Fibroblast of lung (primary cell): ENCODE results near the gene GRIN1. TPM values are rescaled to one million over a fixed set of nuclear protein-coding genes. Genes with fewer than 3 reads are reported as not detected.
A peak's percentile ranks its signal among the peaks of the same experiment; 100 is the strongest.

Experiments
- DNase-seq, 2 donors: peaks; one replicate each; pipeline versions ENCODE4 v3.0.0 to v3.0.0-alpha.2; 2010; ENCODE audit warnings: low read depth in 2 of 2
- H2AFZ ChIP-seq: 2 replicates; pipeline ENCODE4 v1.5.1; 2012; ENCODE audit warnings: low read length, control low read depth, inconsistent platforms
- H3K27ac ChIP-seq: 2 replicates; pipeline ENCODE4 v1.5.1; 2011; ENCODE audit warnings: low read length, control low read depth; ENCODE audit not compliant: insufficient read depth
- H3K27me3 ChIP-seq: 2 replicates; pipeline ENCODE4 v1.5.1; 2011; ENCODE audit warnings: mild to moderate bottlenecking, low read length; ENCODE audit not compliant: control insufficient read depth, insufficient read depth
- H3K36me3 ChIP-seq: 2 replicates; pipeline ENCODE4 v1.5.1; 2011; ENCODE audit warnings: low read length; ENCODE audit not compliant: control insufficient read depth, insufficient read depth
- H3K4me1 ChIP-seq: 2 replicates; pipeline ENCODE4 v1.5.1; 2011; ENCODE audit warnings: low read length; ENCODE audit not compliant: control insufficient read depth, insufficient read depth; ENCODE audit errors: extremely low read depth
- H3K4me2 ChIP-seq: 2 replicates; pipeline ENCODE4 v1.5.1; 2011; ENCODE audit warnings: low read length, control low read depth; ENCODE audit not compliant: insufficient read depth; ENCODE audit errors: extremely low read depth
- H3K4me3 ChIP-seq, 4 experiments: fragments of 200-600 bp in 1 of 4; sonication (generic) in 1 of 4; replicated peaks in 1 of 4; 2 replicates each; pipeline ENCODE4 v1.5.1; 2011 to 2016; ENCODE audit warnings: low read length in 4 of 4, low read depth in 3 of 4, mild to moderate bottlenecking in 3 of 4, control low read depth in 2 of 4, inconsistent platforms in 1 of 4, mixed read lengths in 1 of 4; ENCODE audit not compliant: insufficient read depth in 1 of 4; ENCODE audit errors: control extremely low read depth in 1 of 4
- H3K79me2 ChIP-seq: 2 replicates; pipeline ENCODE4 v1.5.1; 2012; ENCODE audit warnings: mild to moderate bottlenecking, low read length, inconsistent platforms; ENCODE audit not compliant: control insufficient read depth, insufficient read depth
- H3K9ac ChIP-seq: 2 replicates; pipeline ENCODE4 v1.5.1; 2011; ENCODE audit warnings: mild to moderate bottlenecking, low read length, control low read depth; ENCODE audit not compliant: insufficient read depth
- H3K9me3 ChIP-seq: 2 replicates; pipeline ENCODE4 v1.5.1; 2012; ENCODE audit warnings: low read depth, low read length; ENCODE audit not compliant: control insufficient read depth, insufficient read depth
- H4K20me1 ChIP-seq: 2 replicates; pipeline ENCODE4 v1.5.1; 2011; ENCODE audit warnings: low read length; ENCODE audit not compliant: control insufficient read depth, insufficient read depth; ENCODE audit errors: extremely low read depth
- CTCF ChIP-seq, 2 donors: IDR thresholded peaks in 1 of 2; conservative IDR thresholded peaks in 1 of 2; 1 replicate in 1 of 2; 2 replicates in 1 of 2; pipeline ENCODE4 v1.5.1; 2011 to 2012; ENCODE audit warnings: low read length in 2 of 2, control low read depth in 1 of 2, inconsistent platforms in 1 of 2, low read depth in 1 of 2, mild to moderate bottlenecking in 1 of 2
- EZH2 ChIP-seq: IDR thresholded peaks from 2 replicates; pipeline ENCODE4 v1.5.1; 2012; ENCODE audit warnings: low read length, control low read depth, mild to moderate bottlenecking; ENCODE audit errors: missing control alignments
- polyA plus RNA-seq, 2 donors: library from polyadenylated mRNA; depleted of rRNA in 1 of 2; stranded (reverse) in 1 of 2; unstranded in 1 of 2; fragments of >200 nt; gene quantifications; 2 replicates each; pipeline ENCODE4 v1.2.1, GENCODE V29; 2011 to 2012; ENCODE audit warnings: missing spikeins in 1 of 2
- total RNA-seq: library from RNA; depleted of rRNA; stranded (reverse); fragments of >200 nt; gene quantifications from 2 replicates; pipeline ENCODE4 v1.2.1, GENCODE V29; 2014

Gene GRIN1
- total and polyA plus RNA-seq, 2 donors (not counting 1 experiment from before 2014, with no cell fraction given) = under 0.01 to 0.08 TPM

DNA sequence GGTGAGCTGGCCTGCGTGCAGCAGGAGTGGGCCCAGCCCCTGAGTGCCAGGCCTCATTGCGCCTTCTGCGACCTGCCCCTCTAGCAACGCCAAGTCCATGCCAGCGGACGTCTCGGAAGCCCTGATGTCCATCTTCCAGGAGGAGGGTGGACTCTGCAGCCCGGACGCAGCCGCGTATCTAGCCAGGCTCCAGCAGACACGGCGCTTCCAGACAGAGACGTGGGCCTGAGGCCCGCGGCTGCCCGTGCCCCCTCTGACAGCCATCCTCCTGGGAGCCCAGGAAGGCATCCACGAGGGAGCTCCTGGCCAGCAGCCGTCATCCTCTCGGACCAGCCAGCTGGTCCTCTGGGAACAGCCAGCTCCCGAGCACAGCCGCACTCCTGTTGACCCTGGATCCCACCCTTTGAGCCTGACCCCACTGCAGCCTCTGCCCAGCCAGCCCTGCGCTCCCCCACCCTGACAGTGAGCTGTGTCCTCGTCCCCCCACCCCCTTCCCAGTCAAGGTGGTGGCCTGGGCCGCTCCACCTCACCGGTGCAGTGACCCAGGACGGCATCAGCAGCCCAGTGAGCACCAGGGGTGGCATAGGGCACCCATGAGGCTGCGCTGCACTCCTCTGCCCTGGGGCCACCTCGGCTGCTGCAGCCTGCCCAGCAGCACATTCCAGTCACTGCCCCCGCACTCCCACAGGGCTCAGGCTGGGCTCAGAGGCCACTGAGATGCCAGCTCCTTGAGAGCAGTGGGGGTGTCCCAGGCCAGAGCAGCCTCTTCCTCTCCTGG lies 77.4 kb downstream of the GRIN1 start:
- H3K79me2 ChIP-seq = no peaks in the 10 kb centered on the region
- H3K9ac ChIP-seq = no peak overlapping the region
- H3K27ac ChIP-seq = no peak overlapping the region
- peaks cover 5% of the 10 kb centered on the region for H3K4me1 ChIP-seq
- peaks cover 19% of the 10 kb centered on the region for H3K36me3 ChIP-seq
- TF ChIP-seq CTCF (conservative IDR thresholded peaks at IDR 0.05 in 1 of 2, IDR thresholded peaks at IDR 0.05 in 1 of 2; ENCODE audit: low read depth in 1 of 2, low read length in 2 of 2) (no peak), EZH2 (no peak)
- no peaks in the 10 kb centered on the region for H3K27me3 ChIP-seq
- no peaks in the 10 kb centered on the region for H4K20me1 ChIP-seq
- no peak overlapping the region for H3K4me3 ChIP-seq
- no peaks in the 10 kb centered on the region for H3K9me3 ChIP-seq
- DNase-seq = no peak
- no peak overlapping the region for H2AFZ ChIP-seq
- no peak overlapping the region for H3K4me2 ChIP-seq

GRCh38 chr9:137217276-137218211 lies 78.6 kb downstream of the GRIN1 start:
- Histone ChIP-seq H2AFZ (no peak overlapping the region), H3K9me3 (no peaks in the 10 kb centered on the region), H3K36me3 (peaks cover 18% of the 10 kb centered on the region), H4K20me1 (no peaks in the 10 kb centered on the region), H3K27me3 (no peaks in the 10 kb centered on the region), H3K27ac (no peak overlapping the region), H3K4me2 (no peak overlapping the region), H3K9ac (no peak overlapping the region), H3K79me2 (no peaks in the 10 kb centered on the region), H3K4me3 (peak overlapping the region in 1 of 4 experiments; percentile 22), H3K4me1 (peaks cover 5% of the 10 kb centered on the region)
- TF ChIP-seq CTCF (conservative IDR thresholded peaks at IDR 0.05 in 1 of 2, IDR thresholded peaks at IDR 0.05 in 1 of 2; ENCODE audit: low read depth in 1 of 2, low read length in 2 of 2) (no peak), EZH2 (no peak)
- DNase-seq = no peak

- no peak overlapping the region for H3K4me2 ChIP-seq
Measured at GRCh38 chr9:137218212-137218753, 79.3 kb downstream of the GRIN1 start.

More at GRCh38 chr9:137218212-137218753, 79.3 kb downstream of the GRIN1 start:
- no peaks in the 10 kb centered on the region for H3K27me3 ChIP-seq
- H3K9ac ChIP-seq = no peak overlapping the region
- TF ChIP-seq CTCF (conservative IDR thresholded peaks at IDR 0.05 in 1 of 2, IDR thresholded peaks at IDR 0.05 in 1 of 2; ENCODE audit: low read depth in 1 of 2, low read length in 2 of 2) = no peak
- no peaks in the 10 kb centered on the region for H3K9me3 ChIP-seq
- no peak overlapping the region for H2AFZ ChIP-seq
- H3K79me2 ChIP-seq = no peaks in the 10 kb centered on the region
- no peak overlapping the region for H3K27ac ChIP-seq
- DNase-seq = no peak
- no peak overlapping the region for H3K4me3 ChIP-seq
- peaks cover 8% of the 10 kb centered on the region for H3K4me1 ChIP-seq
- no peaks in the 10 kb centered on the region for H4K20me1 ChIP-seq
- H3K36me3 ChIP-seq = peaks cover 13% of the 10 kb centered on the region
